Ovary (tissue), 9 donors: ENCODE results near the gene HOXD11. TPM values are rescaled to one million over a fixed set of nuclear protein-coding genes. Genes with fewer than 3 reads are reported as not detected.
A peak's percentile ranks its signal among the peaks of the same experiment; 100 is the strongest.

Source experiments
- DNase-seq, 5 donors: peaks; one replicate each; pipeline ENCODE4 v3.0.0-alpha.2; 2019 to 2020
- H3K27ac ChIP-seq, 2 donors: fragments of 200-600 bp; one replicate each; pipeline versions ENCODE4 v1.5.1 to v1.8.0; 2019 to 2022
- H3K27me3 ChIP-seq: fragments of 200-600 bp; one replicate; pipeline ENCODE4 v1.8.0; 2022
- H3K36me3 ChIP-seq: fragments of 200-600 bp; sonication (generic); one replicate; pipeline ENCODE4 v1.5.1; 2019
- H3K4me1 ChIP-seq: one replicate; pipeline ENCODE4 v1.8.1; 2013; ENCODE audit warnings: mild to moderate bottlenecking, moderate library complexity; ENCODE audit not compliant: insufficient read depth
- H3K4me3 ChIP-seq: fragments of 200-600 bp; sonication (generic); one replicate; pipeline ENCODE4 v1.5.1; 2017
- H3K9me3 ChIP-seq, 2 donors: fragments of 200-600 bp in 1 of 2; sonication (generic) in 1 of 2; one replicate each; pipeline versions ENCODE4 v1.5.1 to v1.8.1; 2013 to 2019; ENCODE audit warnings: mild to moderate bottlenecking in 1 of 2, moderate library complexity in 1 of 2
- EP300 ChIP-seq: sonication (generic); formaldehyde crosslinking; IDR thresholded peaks from one replicate; pipeline ENCODE4 v1.6.1; 2017; ENCODE audit warnings: antibody characterized with exemption
- POLR2A ChIP-seq: fragments of 450-650 bp; IDR thresholded peaks from one replicate; pipeline ENCODE4 v1.6.1; 2017; ENCODE audit warnings: antibody characterized with exemption, mild to moderate bottlenecking, moderate library complexity
- WGBS, 3 donors: extraction: QIAGEN DNeasy Blood & Tissue Kit in 1 of 3; methylation state at CpG; one replicate each; pipeline versions ENCODE4 v1.1.5 to v1.1.7; 2013 to 2017; 5-methylcytosine and 5-hydroxymethylcytosine counted together
- intact Hi-C, 4 donors: fragments of 100-400 bp; cut with DNase I; formaldehyde crosslinking; loops; one replicate each; pipeline versions ENCODE4 v1.11.0 to v1.15.1; 2022 to 2023
- polyA plus RNA-seq, 2 donors: library from polyadenylated mRNA; stranded (reverse); fragments of 200-250 nt in 1 of 2; fragments of 350-450 nt in 1 of 2; fragmentation: Illumina TruSeq in 1 of 2; extraction: RNeasy Lipid Tissue Mini Kit (QIAGEN cat#74804) in 1 of 2; gene quantifications; one replicate each; pipeline ENCODE4 v1.2.3, GENCODE V29; 2013 to 2014
- total RNA-seq, 7 donors: library from RNA; depleted of rRNA in 2 of 7; stranded (reverse); fragments of >200 nt in 2 of 7; fragmentation: NEBNext Ultra II Directional in 3 of 7; extraction: Animal tissue kit (Norgen Biotek cat#: 25700) in 3 of 7; gene quantifications; one replicate each; pipeline versions ENCODE4 v1.1.0 to v1.2.4, GENCODE V29; 2016 to 2023
- TF ChIP-seq, protein P1 (sequence below), 3 donors: fragments of 450-650 bp in 2 of 3; fragments of 200-600 bp in 1 of 3; IDR thresholded peaks; one replicate each; pipeline versions ENCODE4 v1.5.1 to v1.8.0; 2016 to 2022; ENCODE audit warnings: antibody characterized with exemption in 3 of 3, mild to moderate bottlenecking in 1 of 3
- donor health status: DM: no; HTN: no; CAD: no; lungs with moderate emphysema.
- donor health status: DM: no; HTN: no; CAD: no.
- donor health status: Bipolar disorder and iron deficiency.
- donor health status: DM: yes; HTN: yes; CAD: no.
- donor health status: DM: no; HTN: no; CAD: no.
- donor health status: DM: yes; HTN: yes; CAD: no.

Gene HOXD11
- total and polyA plus RNA-seq, 9 donors = 0.07 to 1.3 (median 0.61) TPM; not detected in 4

DNA sequence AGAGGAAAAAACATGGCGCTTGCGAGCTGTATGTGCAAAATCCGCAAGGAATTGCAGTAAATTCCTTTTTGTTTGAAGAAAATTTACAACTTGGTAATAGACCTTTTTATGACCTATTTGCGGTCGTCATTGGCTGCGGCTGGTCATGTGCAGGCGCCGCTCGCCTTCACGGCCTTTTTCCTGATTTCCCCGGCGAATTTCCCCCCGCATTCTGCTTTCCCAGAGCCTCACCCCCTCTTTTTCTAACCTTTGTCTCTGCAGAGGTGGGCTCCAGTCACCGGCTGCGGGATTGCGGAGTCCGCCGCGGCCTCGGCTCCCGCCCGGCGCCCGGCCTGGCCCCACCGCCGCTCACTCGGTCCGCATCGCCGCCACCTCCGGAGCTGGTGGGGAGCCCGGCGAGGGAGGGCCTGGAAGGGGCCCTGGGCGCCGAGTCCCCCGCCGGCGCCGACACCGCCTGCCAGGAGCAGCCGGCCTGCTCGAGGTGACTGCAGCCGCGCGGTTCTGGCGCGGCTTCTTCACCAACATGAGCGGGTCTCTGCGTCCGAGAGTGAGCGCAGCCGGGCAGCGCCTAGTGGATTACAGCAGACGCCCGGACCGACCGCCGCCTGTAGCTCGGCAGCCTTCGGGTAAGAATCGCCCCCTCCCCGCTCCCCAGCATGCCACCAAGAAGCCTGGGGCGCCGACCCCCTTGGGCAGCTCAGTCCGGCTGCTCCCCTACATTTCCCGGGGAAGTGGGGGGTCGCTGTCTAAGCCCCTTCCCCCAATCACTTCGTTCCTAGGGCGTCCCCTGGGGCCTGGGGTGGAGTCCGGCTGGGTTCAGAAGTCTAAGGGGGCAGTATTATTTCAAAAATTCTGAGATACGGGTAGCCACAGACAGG lies 29.5 kb downstream of the HOXD11 start:
- peak overlapping the region; percentile 93 to 99 for H3K27ac ChIP-seq
- no peaks in the 10 kb centered on the region for H3K36me3 ChIP-seq
- TF ChIP-seq EP300 (no peak), POLR2A (peak; percentile 31)
- TF ChIP-seq, protein P1, sequence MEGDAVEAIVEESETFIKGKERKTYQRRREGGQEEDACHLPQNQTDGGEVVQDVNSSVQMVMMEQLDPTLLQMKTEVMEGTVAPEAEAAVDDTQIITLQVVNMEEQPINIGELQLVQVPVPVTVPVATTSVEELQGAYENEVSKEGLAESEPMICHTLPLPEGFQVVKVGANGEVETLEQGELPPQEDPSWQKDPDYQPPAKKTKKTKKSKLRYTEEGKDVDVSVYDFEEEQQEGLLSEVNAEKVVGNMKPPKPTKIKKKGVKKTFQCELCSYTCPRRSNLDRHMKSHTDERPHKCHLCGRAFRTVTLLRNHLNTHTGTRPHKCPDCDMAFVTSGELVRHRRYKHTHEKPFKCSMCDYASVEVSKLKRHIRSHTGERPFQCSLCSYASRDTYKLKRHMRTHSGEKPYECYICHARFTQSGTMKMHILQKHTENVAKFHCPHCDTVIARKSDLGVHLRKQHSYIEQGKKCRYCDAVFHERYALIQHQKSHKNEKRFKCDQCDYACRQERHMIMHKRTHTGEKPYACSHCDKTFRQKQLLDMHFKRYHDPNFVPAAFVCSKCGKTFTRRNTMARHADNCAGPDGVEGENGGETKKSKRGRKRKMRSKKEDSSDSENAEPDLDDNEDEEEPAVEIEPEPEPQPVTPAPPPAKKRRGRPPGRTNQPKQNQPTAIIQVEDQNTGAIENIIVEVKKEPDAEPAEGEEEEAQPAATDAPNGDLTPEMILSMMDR (IDR thresholded peaks at IDR 0.05) = peak in 1 of 3 donors; percentile 9
- H3K4me1 ChIP-seq = peaks cover 20% of the 10 kb centered on the region
- no peaks in the 10 kb centered on the region for H3K9me3 ChIP-seq
- H3K4me3 ChIP-seq = peak overlapping the region; percentile 64
- intact Hi-C loops = loop anchor here in 1 of 4 donors (10.0 kb wide), 1 partner anchor 1128 kb away; the partner anchor contains the start of gene NFE2L2
- no peaks in the 10 kb centered on the region for H3K27me3 ChIP-seq
- 0 to 1% (median 0%) methylated on average over 71 of the region's 71 CpGs for WGBS, 3 donors
- peak; percentile 62 to 75 (median 70) for DNase-seq

DNA sequence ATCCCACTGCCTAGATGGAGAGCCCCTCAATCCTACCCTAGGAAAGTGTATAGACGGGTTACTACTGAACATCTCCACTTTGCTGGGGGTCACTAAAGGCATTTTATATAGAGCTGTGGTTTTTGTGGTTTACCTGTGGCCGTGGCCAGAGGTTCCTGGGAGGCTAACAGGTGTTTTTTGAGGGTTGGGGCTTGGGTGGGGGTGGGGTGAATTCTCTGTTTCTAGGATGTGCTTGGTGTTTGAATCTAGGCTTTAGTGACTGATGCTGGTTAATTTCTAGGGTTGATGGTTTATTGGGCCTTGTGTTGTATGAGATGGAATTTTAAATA lies 30.1 kb downstream of the HOXD11 start:
- 0 to 4% (median 3%) methylated on average over 2 of the region's 2 CpGs for WGBS, 3 donors
- Histone ChIP-seq H3K4me1 (peaks cover 20% of the 10 kb centered on the region), H3K27me3 (no peaks in the 10 kb centered on the region), H3K27ac (peak overlapping the region; percentile 93 to 99), H3K4me3 (peak overlapping the region; percentile 64), H3K9me3 (no peaks in the 10 kb centered on the region), H3K36me3 (no peaks in the 10 kb centered on the region)
- DNase-seq = no peak
- intact Hi-C loops = loop anchor here in 1 of 4 donors (10.0 kb wide), 1 partner anchor 1128 kb away; the partner anchor contains the start of gene NFE2L2
- TF ChIP-seq EP300 = no peak
- no peak for TF ChIP-seq POLR2A
- TF ChIP-seq, protein P1 (IDR thresholded peaks at IDR 0.05) = no peak

DNA sequence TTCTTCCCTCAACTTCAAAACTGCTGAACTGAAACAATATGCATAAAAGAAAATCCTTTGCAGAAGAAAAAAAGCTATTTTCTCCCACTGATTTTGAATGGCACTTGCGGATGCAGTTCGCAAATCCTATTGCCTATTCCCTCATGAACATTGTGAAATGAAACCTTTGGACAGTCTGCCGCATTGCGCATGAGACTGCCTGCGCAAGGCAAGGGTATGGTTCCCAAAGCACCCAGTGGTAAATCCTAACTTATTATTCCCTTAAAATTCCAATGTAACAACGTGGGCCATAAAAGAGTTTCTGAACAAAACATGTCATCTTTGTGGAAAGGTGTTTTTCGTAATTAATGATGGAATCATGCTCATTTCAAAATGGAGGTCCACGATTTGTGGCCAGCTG lies 30.8 kb downstream of the HOXD11 start:
- DNase-seq = peak in 2 of 5 donors; percentile 20 to 47

DNA sequence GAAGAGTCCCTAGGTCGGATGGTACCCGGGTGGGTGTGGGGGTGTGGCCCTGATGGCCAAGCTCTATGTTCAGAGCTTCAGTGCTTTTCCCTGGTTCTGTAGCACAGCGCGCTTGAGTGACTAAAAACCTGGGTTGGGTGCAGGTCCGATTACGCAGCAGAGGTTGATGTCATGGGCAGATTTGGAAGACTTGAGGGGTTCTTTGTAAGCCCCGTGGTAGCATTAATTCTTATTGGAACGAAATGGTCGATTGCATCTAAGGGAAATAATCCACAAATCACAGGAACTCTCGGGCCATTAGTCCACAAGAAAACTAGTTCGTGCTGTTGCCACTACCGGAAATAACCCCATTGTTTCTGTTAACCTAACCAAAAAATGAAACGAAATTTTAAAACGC lies 31.4 kb downstream of the HOXD11 start:
- intact Hi-C loops = loop anchor here in 1 of 4 donors (10.0 kb wide), 1 partner anchor 1126 kb away; the partner anchor contains the start of gene NFE2L2
- Histone ChIP-seq H3K4me3 (peak overlapping the region; percentile 53), H3K4me1 (peaks cover 17% of the 10 kb centered on the region), H3K27me3 (no peaks in the 10 kb centered on the region), H3K9me3 (no peaks in the 10 kb centered on the region), H3K27ac (peak overlapping the region; percentile 80 to 99), H3K36me3 (no peaks in the 10 kb centered on the region)
- WGBS, 3 donors = 10 to 12% (median 12%) methylated on average over 14 of the region's 14 CpGs
- TF ChIP-seq, protein P1 (IDR thresholded peaks at IDR 0.05) = no peak
- peak in 1 of 5 donors; percentile 38 for DNase-seq

More for the DNA sequence above, 30.8 kb downstream of the HOXD11 start:
- Histone ChIP-seq H3K27ac (peak overlapping the region in 1 of 2 donors; percentile 99), H3K9me3 (no peaks in the 10 kb centered on the region), H3K4me3 (peak overlapping the region; percentile 64), H3K36me3 (no peaks in the 10 kb centered on the region), H3K4me1 (peaks cover 20% of the 10 kb centered on the region), H3K27me3 (no peaks in the 10 kb centered on the region)
- TF ChIP-seq POLR2A (no peak), EP300 (no peak)
- TF ChIP-seq, protein P1 (IDR thresholded peaks at IDR 0.05) = no peak
- WGBS, 3 donors = 30 to 31% (median 31%) methylated on average over 8 of the region's 8 CpGs
- intact Hi-C loops = loop anchor here in 1 of 4 donors (10.0 kb wide), 1 partner anchor 1127 kb away; the partner anchor contains the start of gene NFE2L2
